22Rv1 (cell line): ENCODE data around the gene CPSF4.

Source experiments
- H3K27ac ChIP-seq: fragments of 450-650 bp; 2 replicates; pipeline ENCODE4 v1.5.1; 2017
- CTCF ChIP-seq: fragments of 450-650 bp; IDR thresholded peaks from 2 replicates; pipeline ENCODE4 v1.5.1; 2017; ENCODE audit warnings: mild to moderate bottlenecking
- ZFX ChIP-seq: fragments of 450-650 bp; IDR thresholded peaks from 2 replicates; pipeline ENCODE4 v1.6.1; 2017; ENCODE audit warnings: antibody characterized with exemption, borderline replicate concordance

The CPSF4 gene

DNA sequence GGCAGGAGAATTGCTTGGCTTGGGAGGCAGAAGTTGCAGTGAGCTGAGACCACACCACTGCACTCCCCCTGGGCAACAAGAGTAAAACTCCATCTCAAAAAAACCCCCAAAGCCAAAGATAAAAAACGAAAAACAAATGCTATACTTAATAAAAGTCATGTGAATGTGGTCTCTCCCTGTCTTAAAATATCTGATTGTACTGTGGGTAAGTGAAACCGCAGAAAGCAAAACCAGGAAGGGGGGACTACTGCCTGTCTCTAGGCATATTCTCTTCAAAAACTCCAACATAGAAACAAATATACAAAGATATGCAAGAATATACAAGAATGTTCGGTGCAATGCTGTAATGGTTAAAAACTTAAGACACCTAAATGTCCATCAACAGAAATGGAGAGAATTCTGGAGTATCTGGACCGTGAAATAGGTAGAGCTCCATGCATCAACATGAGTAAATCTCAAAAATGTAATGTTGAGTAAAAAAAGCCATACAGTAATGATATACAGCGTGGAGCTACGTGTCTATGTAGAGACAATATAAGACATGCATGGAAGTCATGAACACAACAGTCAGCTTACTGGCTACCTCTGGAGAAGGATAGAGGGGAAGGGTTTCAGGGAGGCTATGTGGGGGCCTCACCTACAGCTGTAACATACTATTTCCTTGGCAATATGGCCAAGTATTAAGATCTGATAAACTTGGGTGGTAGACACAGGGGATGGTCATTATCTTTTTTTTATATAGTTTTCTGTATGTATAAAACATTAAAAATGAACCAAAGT, 59.2 kb downstream of the CPSF4 start:
- H3K27ac ChIP-seq, result no peak overlapping the region
- TF ChIP-seq ZFX (no peak), CTCF (no peak)

DNA sequence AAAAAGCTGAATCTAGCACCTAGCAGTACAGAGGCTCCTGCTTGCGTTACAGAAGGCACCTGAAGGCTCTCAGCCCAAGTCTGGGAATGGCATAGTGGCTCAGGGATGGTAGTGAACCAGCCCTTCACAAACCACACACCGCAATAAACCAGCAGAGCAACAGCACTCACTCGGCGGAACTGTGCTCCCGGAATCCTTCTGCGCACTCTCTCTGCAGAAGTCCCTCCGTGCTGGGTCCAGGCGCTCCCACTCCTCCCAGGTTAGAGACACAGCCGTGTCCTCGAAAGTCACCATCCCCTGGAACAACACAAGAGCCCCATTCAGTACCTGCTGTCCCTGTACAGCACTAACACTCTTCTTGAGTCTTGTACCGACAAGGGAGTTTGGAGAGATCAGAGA, 59.8 kb downstream of the CPSF4 start:
- no peak for TF ChIP-seq ZFX
- TF ChIP-seq CTCF, result no peak
- no peak overlapping the region for H3K27ac ChIP-seq

DNA sequence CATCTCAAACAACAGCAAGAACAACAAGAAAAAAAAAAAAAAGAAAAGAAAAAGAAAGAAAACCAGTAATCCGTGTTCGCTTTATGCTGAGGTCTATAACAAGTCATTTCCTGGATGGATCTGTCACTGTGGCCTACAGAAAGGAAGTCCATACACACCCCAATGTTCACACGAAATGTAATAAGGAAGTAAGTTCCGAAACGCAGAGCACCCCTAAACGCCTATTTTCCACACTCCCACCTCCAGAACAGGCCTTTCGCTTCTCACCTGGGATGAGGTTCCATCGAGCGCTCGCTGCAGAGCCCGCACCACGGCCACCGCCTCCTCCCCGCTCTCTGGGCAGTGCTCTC, 60.6 kb downstream of the CPSF4 start:
- peak overlapping the region; percentile 84 for H3K27ac ChIP-seq
- TF ChIP-seq ZFX (no peak), CTCF (no peak)

GRCh38 chr7:99499721-99500636, 61.2 kb downstream of the CPSF4 start, which contains the start of gene ZNF394:
TSS of gene ZNF394 (minus strand) at chr7:99500281. CDS start at chr7:99500093, 188 bp downstream.
- peak within 1 kb of the TSS; percentile 84 for H3K27ac ChIP-seq
- TF ChIP-seq CTCF (peak; percentile 11; the same call in 1 of the 2 replicates), ZFX (no peak)

DNA sequence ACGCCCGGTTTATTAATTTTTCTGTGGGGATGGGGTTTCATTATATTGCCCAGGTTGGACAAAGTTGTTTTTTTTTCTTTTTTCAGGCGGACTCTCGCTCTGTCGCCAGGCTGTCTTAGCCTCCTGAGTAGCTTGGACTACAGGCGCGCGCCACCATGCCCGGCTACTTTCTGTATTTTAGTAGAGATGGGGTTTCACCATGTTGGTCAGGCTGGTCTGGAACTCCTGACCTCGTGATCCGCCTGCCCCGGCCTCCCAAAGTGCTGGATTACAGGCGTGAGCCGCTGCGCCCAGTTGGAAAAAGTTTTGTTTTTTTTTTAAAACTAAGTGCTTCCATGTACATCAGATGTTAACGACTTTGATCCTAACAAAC, 61.9 kb downstream of the CPSF4 start:
- peak overlapping the region; percentile 84 for H3K27ac ChIP-seq
- no peak for TF ChIP-seq ZFX
- no peak for TF ChIP-seq CTCF

DNA sequence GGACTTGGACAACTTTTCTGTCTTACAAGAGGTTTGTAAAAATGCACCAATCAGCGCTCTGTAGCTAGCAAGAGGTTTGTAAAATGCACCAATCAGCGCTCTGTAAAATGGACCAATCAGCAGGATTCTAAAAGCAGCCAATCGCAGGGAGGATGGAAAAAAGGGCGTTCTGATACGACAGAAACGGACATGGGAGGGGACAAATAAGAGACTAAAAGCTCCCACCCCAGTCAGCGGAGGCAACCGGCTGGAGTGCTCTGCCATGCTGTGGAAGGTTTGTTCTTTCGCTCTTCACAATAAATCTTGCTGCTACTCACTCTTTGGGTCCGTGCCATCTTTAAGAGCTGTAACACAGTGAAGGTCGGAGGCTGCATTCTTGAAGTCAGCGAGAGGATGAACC, 62.5 kb downstream of the CPSF4 start:
- peak overlapping the region; percentile 84; the same call in 1 of the 2 replicates for H3K27ac ChIP-seq

DNA sequence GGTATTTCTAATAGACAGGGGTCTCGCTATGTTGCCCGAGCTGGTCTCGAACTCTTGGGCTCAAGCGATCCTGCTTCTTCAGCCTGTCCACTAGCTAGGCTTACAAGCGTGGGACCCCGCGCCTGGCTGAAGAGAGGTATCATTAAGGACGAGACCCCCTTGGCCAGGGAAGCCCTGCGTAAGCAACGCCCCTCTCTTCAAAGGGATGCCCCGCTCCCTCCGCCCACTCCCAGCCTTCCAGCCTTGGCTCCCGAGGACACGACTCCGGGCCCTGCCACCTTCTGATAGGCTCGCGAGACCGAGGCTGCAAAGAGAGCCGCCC, 65.5 kb downstream of the CPSF4 start:
- H3K27ac ChIP-seq, result peak overlapping the region; percentile 76
- TF ChIP-seq ZFX, result no peak
- no peak for TF ChIP-seq CTCF
